Activated T-cell treated with anti-CD3 and anti-CD28 coated beads for 4 hours (primary cell): ENCODE data around the gene SH3PXD2A.

Experiments
- DNase-seq: peaks from one replicate; pipeline ENCODE4 v3.0.0-alpha.2; 2020

SH3PXD2A gene

GRCh38 chr10:103659674-103660363, 195.6 kb downstream of the SH3PXD2A start:
- DNase-seq = peak; percentile 42

- no peak for DNase-seq
Observed at GRCh38 chr10:103658049-103658577, 197.3 kb downstream of the SH3PXD2A start.

GRCh38 chr10:103657061-103657591, 198.2 kb downstream of the SH3PXD2A start:
- DNase-seq = no peak

GRCh38 chr10:103654925-103655324, 200.5 kb downstream of the SH3PXD2A start:
- DNase-seq = no peak

GRCh38 chr10:103653581-103654037, 201.8 kb downstream of the SH3PXD2A start:
- DNase-seq = no peak

GRCh38 chr10:103652599-103653281, 202.6 kb downstream of the SH3PXD2A start:
- no peak for DNase-seq

DNA sequence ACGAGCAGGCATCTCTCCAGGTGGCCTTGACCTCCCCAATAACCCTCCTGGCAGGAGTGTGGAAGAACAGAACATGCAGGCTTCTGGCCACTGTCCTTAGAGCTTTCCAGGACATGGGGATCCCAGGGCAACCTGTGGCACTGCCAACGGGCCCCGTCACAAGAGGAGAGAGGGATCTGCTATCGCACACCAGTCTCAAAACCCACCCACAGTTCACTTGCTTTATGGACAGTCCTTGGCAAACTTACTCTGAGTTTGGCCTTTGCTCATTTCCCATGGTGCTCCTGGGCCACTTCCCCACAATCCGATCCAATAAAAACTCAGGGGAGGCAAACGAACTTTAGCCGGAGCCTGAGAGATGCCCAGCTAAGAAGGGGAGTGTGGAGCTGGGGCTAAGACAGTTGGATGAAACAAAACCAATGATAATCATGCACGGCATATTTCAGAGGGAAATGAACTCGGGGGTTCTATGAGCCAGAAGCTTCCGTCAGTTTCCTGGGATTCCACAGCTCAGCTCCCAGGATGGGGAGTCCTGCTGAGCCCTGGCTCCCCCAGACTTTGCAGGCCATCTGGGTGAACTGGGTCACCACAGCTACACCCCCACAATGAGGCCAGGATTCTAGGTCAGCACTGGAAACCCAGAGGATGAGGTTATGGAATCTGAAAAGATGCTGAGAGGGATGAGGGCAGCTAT, 203.4 kb downstream of the SH3PXD2A start:
- DNase-seq = no peak

GRCh38 chr10:103651333-103651732, 204.0 kb downstream of the SH3PXD2A start:
- no peak for DNase-seq

GRCh38 chr10:103649654-103650423, 205.5 kb downstream of the SH3PXD2A start:
- DNase-seq = no peak

GRCh38 chr10:103648636-103649532, 206.5 kb downstream of the SH3PXD2A start:
- DNase-seq = no peak

DNA sequence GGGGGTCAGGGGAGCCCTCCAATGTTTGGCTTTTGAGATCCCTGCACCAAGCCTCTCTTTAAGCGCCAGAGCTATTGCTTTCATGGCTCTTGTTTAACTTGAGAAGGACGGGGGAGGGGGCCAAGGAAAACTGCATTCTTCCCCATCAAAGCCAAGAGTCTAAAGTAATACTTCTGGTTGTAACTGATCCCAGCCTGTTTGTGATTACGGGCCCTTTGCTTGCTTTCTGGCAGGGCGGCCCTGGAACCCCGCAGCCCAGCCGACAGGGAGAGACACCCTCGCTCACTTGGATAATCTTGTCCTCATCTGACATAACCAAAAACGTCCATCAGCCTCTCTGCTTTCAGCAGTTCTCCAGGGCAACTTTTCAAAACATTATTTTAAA, 207.1 kb downstream of the SH3PXD2A start:
- DNase-seq = no peak

GRCh38 chr10:103646304-103646703, 209.1 kb downstream of the SH3PXD2A start:
- DNase-seq = no peak

- no peak for DNase-seq
Observed at GRCh38 chr10:103645141-103646054, 210.0 kb downstream of the SH3PXD2A start.

GRCh38 chr10:103643381-103643780, 212.0 kb downstream of the SH3PXD2A start:
- no peak for DNase-seq

DNA sequence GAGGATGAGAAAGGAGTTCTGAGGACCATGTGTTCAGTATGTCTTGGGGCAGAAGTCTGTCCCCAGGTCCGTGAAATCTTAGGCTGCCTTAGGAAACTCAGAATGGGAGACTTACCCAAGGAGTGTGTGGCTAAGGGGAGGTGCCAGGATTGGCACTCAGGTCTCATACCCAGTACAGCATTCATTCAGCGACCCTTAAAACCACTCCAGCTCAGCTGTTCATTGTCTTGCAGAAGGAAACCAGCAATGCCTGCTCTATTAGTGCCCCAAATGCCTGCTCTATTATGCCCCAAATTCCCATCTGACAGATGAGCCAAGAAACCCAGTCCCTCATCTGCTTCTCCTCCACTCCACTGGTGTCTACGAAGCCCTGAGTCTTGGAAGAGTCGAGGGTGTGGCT, 214.1 kb downstream of the SH3PXD2A start:
- no peak for DNase-seq

- DNase-seq = no peak
Observed at GRCh38 chr10:103640436-103641181, 214.8 kb downstream of the SH3PXD2A start.

- DNase-seq = no peak
Observed at GRCh38 chr10:103638948-103639347, 216.4 kb downstream of the SH3PXD2A start.

DNA sequence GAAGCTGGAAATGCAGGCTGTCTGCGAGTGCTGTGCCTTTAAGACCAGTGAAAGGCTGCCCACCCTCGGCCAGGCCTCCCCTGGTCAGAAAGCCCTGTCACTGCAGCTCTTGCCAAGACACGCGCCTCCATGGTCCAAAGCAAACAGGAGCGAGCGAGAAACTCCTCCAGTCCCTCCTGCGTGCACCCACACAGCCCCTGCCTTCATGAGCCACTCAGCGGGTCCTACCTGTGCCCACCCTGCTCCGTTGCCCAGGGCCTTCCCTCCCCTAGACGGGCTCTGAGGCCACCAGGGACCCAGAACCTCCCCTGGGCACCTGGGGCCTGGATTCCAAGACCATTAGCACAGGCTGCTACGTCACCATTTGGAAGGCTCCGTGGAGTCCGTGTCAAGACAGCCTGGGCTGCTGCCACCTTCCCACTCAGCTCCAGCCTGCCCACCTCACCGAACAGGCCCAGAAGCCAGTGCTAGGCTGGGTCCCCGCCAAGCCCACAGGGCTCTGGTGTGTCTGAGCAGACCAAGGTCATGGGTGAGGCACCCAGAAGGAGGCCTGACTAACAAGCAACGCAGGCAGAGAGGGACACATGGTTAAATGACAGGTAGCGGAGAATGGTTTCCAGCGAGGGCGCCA, 217.3 kb downstream of the SH3PXD2A start:
- DNase-seq = no peak

DNA sequence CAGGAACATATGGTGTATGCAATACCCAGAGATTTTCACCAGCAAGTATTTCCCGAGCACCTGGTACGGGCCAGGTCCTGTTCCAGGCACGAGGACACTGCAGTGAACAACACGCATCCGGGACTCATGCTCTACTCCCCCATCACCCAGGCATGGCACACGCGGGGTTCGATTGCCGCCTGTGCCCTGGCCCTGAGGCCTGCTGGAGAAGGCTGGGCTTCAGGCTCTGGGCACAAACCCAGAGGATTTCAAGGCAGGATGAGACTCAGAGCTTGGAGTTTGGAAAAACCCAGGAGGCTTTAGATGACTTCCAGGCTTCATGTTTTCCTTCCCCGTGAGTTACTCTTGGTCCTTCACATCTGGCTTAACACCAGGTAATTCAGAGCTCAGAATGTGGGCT, 218.4 kb downstream of the SH3PXD2A start:
- no peak for DNase-seq
